ENCODE measurements around the gene ARFGEF2.

ARFGEF2 gene

GRCh38 chr20:48990467-48990866 is 69.0 kb downstream of the ARFGEF2 start:
- H3K4me3 ChIP-seq (replicated peaks; ENCODE audit: low read depth, low read length) = no peak overlapping the region
- no peak for TF ChIP-seq CTCF (IDR thresholded peaks at IDR 0.05; ENCODE audit: low read length, missing control alignments)
- DNase-seq (ENCODE audit: low read depth) = no peak

GRCh38 chr20:48995589-48995988 is 74.1 kb downstream of the ARFGEF2 start:
- no peak overlapping the region for H3K4me3 ChIP-seq (replicated peaks; ENCODE audit: low read depth, low read length)
- DNase-seq (ENCODE audit: low read depth) = no peak
- no peak for TF ChIP-seq CTCF (IDR thresholded peaks at IDR 0.05; ENCODE audit: low read length, missing control alignments)

- no peak for DNase-seq (ENCODE audit: low read depth)
- no peak for TF ChIP-seq CTCF (IDR thresholded peaks at IDR 0.05; ENCODE audit: low read length, missing control alignments)
- H3K4me3 ChIP-seq (replicated peaks; ENCODE audit: low read depth, low read length) = no peak overlapping the region
These were observed 78.7 kb downstream of the ARFGEF2 start for GRCh38 chr20:48999890-49000870.

GRCh38 chr20:49001741-49002140 is 80.2 kb downstream of the ARFGEF2 start:
- TF ChIP-seq CTCF (IDR thresholded peaks at IDR 0.05; ENCODE audit: low read length, missing control alignments) = no peak
- DNase-seq (ENCODE audit: low read depth) = no peak
- H3K4me3 ChIP-seq (replicated peaks; ENCODE audit: low read depth, low read length) = no peak overlapping the region

- no peak for DNase-seq (ENCODE audit: low read depth)
- no peak overlapping the region for H3K4me3 ChIP-seq (replicated peaks; ENCODE audit: low read depth, low read length)
- no peak for TF ChIP-seq CTCF (IDR thresholded peaks at IDR 0.05; ENCODE audit: low read length, missing control alignments)
These were observed 85.0 kb downstream of the ARFGEF2 start for GRCh38 chr20:49006446-49006980.

- H3K4me3 ChIP-seq (replicated peaks; ENCODE audit: low read depth, low read length) = no peak overlapping the region
- DNase-seq (ENCODE audit: low read depth) = no peak
- TF ChIP-seq CTCF (IDR thresholded peaks at IDR 0.05; ENCODE audit: low read length, missing control alignments) = no peak
These were observed 88.6 kb downstream of the ARFGEF2 start for GRCh38 chr20:49009899-49010631.
